B cell (primary cell): ENCODE measurements around the gene POLD1. TPM values are rescaled to one million over a fixed set of nuclear protein-coding genes. Genes with fewer than 3 reads are reported as not detected.
A peak's percentile ranks its signal among the peaks of the same experiment; 100 is the strongest.

Experiments used
- ATAC-seq: fragments of 200-7000 bp; cut with Tn5 transposase; one replicate; pipeline ENCODE4 v1.10.0; 2021; ENCODE audit warnings: low read depth, mild to moderate bottlenecking, moderate number of reproducible peaks, moderate library complexity
- CTCF ChIA-PET: fragments of 350-600 bp; sonication (Branson Sonifier 250); formaldehyde crosslinking; loops from one replicate; lab custom pipeline; 2021; ENCODE audit warnings: antibody characterized with exemption, inconsistent platforms; lab: Charles Lee
- POLR2A ChIA-PET: fragments of 350-600 bp; sonication (Branson Sonifier 250); formaldehyde crosslinking; loops from one replicate; lab custom pipeline; 2021; ENCODE audit warnings: antibody characterized with exemption; lab: Charles Lee
- DNase-seq: peaks from one replicate; pipeline ENCODE4 v3.0.0; 2013
- H2AFZ ChIP-seq: 2 replicates; pipeline ENCODE4 v1.6.1; 2012; ENCODE audit warnings: mild to moderate bottlenecking, low read depth, low read length; ENCODE audit not compliant: insufficient read depth, poor library complexity, severe bottlenecking
- H3K27ac ChIP-seq, 2 donors: 1 replicate in 1 of 2; 2 replicates in 1 of 2; pipeline ENCODE4 v1.5.1; 2012 to 2013; ENCODE audit warnings: low read length in 2 of 2, mild to moderate bottlenecking in 2 of 2, moderate library complexity in 1 of 2
- H3K27me3 ChIP-seq, 4 experiments: fragments of 200-600 bp in 1 of 4; sonication (generic) in 1 of 4; replicated peaks in 1 of 4; 1 replicate in 2 of 4; 2 replicates in 2 of 4; pipeline versions ENCODE4 v1.6.1 to v1.7.0; 2013 to 2016; ENCODE audit warnings: low read length in 3 of 4, mild to moderate bottlenecking in 2 of 4, mixed read lengths in 1 of 4, moderate library complexity in 1 of 4; ENCODE audit not compliant: insufficient read depth in 4 of 4, control insufficient read depth in 3 of 4; ENCODE audit errors: control extremely low read depth in 1 of 4
- H3K36me3 ChIP-seq, 2 experiments: replicated peaks in 1 of 2; 1 replicate in 1 of 2; 2 replicates in 1 of 2; pipeline versions ENCODE4 v1.6.1 to v1.7.1; 2013; ENCODE audit warnings: low read length in 1 of 2; ENCODE audit not compliant: insufficient read depth in 2 of 2, control insufficient read depth in 1 of 2; ENCODE audit errors: control extremely low read depth in 1 of 2, extremely low read depth in 1 of 2
- H3K4me1 ChIP-seq, 2 donors: fragments of 200-600 bp in 1 of 2; sonication (generic) in 1 of 2; 1 replicate in 1 of 2; 2 replicates in 1 of 2; pipeline versions ENCODE4 v1.5.1 to v1.6.1; 2013 to 2017; ENCODE audit warnings: low read length in 2 of 2; ENCODE audit not compliant: control insufficient read depth in 2 of 2, insufficient read depth in 2 of 2
- H3K4me2 ChIP-seq: replicated peaks from 2 replicates; pipeline ENCODE3; 2012; ENCODE audit warnings: mild to moderate bottlenecking, low read depth, low read length; ENCODE audit not compliant: poor library complexity, severe bottlenecking
- H3K4me3 ChIP-seq, 5 experiments: fragments of 200-600 bp in 1 of 5; sonication (generic) in 1 of 5; 1 replicate in 3 of 5; 2 replicates in 2 of 5; pipeline versions ENCODE4 v1.5.1 to v1.7.0; 2011 to 2016; ENCODE audit warnings: low read length in 4 of 5, mild to moderate bottlenecking in 4 of 5, low read depth in 2 of 5, control low read depth in 1 of 5, moderate library complexity in 1 of 5; ENCODE audit not compliant: insufficient read depth in 1 of 5; ENCODE audit errors: control extremely low read depth in 1 of 5, extremely low read depth in 1 of 5
- H3K79me2 ChIP-seq: fragments of 200-600 bp; sonication (generic); one replicate; pipeline ENCODE4 v1.6.0; 2016; ENCODE audit warnings: low read length; ENCODE audit not compliant: control insufficient read depth, insufficient read depth
- H3K9ac ChIP-seq: fragments of 200-600 bp; sonication (generic); 2 replicates; pipeline ENCODE4 v1.6.1; 2017; ENCODE audit warnings: mild to moderate bottlenecking, low read length, moderate library complexity
- H3K9me3 ChIP-seq, 3 donors: one replicate each; pipeline versions ENCODE4 v1.6.1 to v1.7.1; 2013; ENCODE audit warnings: low read length in 2 of 3; ENCODE audit not compliant: control insufficient read depth in 2 of 3, insufficient read depth in 1 of 3; ENCODE audit errors: control extremely low read depth in 1 of 3
- H4K20me1 ChIP-seq: 2 replicates; pipeline ENCODE4 v1.6.0; 2012; ENCODE audit warnings: mild to moderate bottlenecking, low read length; ENCODE audit not compliant: insufficient read depth, control insufficient read depth, poor library complexity, severe bottlenecking
- H3K27ac Mint-ChIP-seq: one replicate; pipeline ENCODE4 v1.8.0; 2021; ENCODE audit warnings: mixed read lengths
- H3K27me3 Mint-ChIP-seq: one replicate; pipeline ENCODE4 v1.8.0; 2021; ENCODE audit warnings: mixed read lengths
- H3K4me1 Mint-ChIP-seq: one replicate; pipeline ENCODE4 v1.8.0; 2021; ENCODE audit warnings: mixed read lengths
- H3K4me3 Mint-ChIP-seq: one replicate; pipeline ENCODE4 v1.8.0; 2021; ENCODE audit warnings: mixed read lengths
- H3K9me3 Mint-ChIP-seq: one replicate; pipeline ENCODE4 v1.8.0; 2022; ENCODE audit warnings: mixed read lengths; ENCODE audit not compliant: insufficient read depth
- EZH2 ChIP-seq: IDR thresholded peaks from 2 replicates; pipeline ENCODE4 v1.6.1; 2012; ENCODE audit warnings: borderline replicate concordance, low read depth, mild to moderate bottlenecking, moderate library complexity, low read length; ENCODE audit not compliant: insufficient read depth, poor library complexity, severe bottlenecking
- WGBS: methylation state at CpG from one replicate; pipeline ENCODE4 v1.1.5; 2013; ENCODE audit warnings: missing lambda C conversion rate; ENCODE audit not compliant: insufficient coverage; 5-methylcytosine and 5-hydroxymethylcytosine counted together
- intact Hi-C: fragments of 100-400 bp; cut with micrococcal nuclease; formaldehyde crosslinking; loops from one replicate; pipeline ENCODE4 v1.10.0; 2022
- polyA plus RNA-seq: library from polyadenylated mRNA; depleted of rRNA; stranded (reverse); fragments of >200 nt; gene quantifications from 2 replicates; pipeline ENCODE4 v1.2.3, GENCODE V29; 2012
- total RNA-seq, 2 donors: library from RNA; stranded (reverse); fragments of 120-200 nt in 1 of 2; gene quantifications; 1 replicate in 1 of 2; 2 replicates in 1 of 2; pipeline versions ENCODE4 v1.2.3 to v1.2.4, GENCODE V29; 2013 to 2022
- TF ChIP-seq, protein P1 (sequence below): fragments of 200-600 bp; IDR thresholded peaks from one replicate; pipeline ENCODE4 v1.8.0; 2022; ENCODE audit warnings: antibody characterized with exemption, mild to moderate bottlenecking

Gene POLD1
- total and polyA plus RNA-seq, 2 donors (not counting 1 experiment from before 2014, with no cell fraction given): 43.6 to 65.2 TPM

DNA sequence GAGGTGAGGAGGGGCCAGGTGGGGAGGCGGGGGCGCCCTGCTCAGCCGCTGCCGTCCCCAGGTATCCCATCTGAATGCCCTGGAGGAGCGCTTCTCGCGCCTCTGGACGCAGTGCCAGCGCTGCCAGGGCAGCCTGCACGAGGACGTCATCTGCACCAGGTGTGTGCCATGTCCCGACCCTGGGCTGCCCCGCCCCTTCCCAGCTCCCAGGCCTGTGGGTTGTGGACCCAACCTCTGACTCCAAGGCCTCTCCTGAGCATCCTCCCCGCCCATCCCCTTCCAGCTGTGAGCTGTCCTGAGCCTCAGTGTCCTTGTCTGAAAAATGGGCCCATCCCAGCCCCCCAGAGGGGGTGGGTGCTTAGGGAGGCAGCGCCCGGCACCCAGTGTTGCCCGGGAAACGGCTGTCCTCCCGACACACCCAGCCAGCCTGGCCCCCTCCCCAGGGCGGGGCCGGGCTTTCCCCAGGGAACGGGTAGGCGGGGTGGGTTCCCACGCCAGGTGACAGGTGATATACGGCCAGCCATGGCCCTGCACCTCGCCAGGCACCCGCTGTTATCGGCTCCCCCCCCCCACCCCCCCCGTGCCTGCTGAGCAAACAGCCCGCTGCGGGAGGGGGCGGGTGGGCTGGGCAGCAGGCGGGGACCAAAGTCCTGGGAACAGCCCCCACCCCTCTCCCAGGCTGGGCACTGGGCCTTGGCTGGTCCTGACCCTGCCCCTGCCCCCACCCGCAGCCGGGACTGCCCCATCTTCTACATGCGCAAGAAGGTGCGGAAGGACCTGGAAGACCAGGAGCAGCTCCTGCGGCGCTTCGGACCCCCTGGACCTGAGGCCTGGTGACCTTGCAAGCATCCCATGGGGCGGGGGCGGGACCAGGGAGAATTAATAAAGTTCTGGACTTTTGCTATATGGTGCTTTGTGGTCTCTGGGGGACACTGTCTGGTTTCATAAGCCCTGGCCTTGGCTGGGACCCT lies 33.2 kb downstream of the POLD1 start:
- peaks cover 55% of the 10 kb centered on the region for H3K79me2 ChIP-seq
- peak overlapping the region; percentile 97 for H3K9ac ChIP-seq
- H3K9me3 ChIP-seq: no peaks in the 10 kb centered on the region
- Mint-ChIP-seq H3K9me3 (no peaks in the 10 kb centered on the region), H3K4me3 (peak overlapping the region; percentile 94), H3K4me1 (peaks cover 58% of the 10 kb centered on the region), H3K27me3 (no peaks in the 10 kb centered on the region), H3K27ac (peak overlapping the region; percentile 98)
- H3K36me3 ChIP-seq: peaks cover 0 to 18% of the 10 kb centered on the region in 2 experiments
- 34% methylated on average over 28 of the region's 42 CpGs for WGBS
- H2AFZ ChIP-seq: no peak overlapping the region
- no peaks in the 10 kb centered on the region for H3K27me3 ChIP-seq
- ChIA-PET POLR2A (interaction anchor here (0.5 to 6.4 kb wide), 7 partner anchors 8 to 364 kb away, joined by 3 to 96 read pairs (median 3); partner anchors contain the start of gene MYBPC2), CTCF (interaction anchor here (1.0 to 7.3 kb wide), 5 partner anchors 20 to 60 kb away, joined by 3 to 36 read pairs (median 4); partner anchors contain the start of gene POLD1)
- no peak for TF ChIP-seq EZH2
- TF ChIP-seq, protein P1, sequence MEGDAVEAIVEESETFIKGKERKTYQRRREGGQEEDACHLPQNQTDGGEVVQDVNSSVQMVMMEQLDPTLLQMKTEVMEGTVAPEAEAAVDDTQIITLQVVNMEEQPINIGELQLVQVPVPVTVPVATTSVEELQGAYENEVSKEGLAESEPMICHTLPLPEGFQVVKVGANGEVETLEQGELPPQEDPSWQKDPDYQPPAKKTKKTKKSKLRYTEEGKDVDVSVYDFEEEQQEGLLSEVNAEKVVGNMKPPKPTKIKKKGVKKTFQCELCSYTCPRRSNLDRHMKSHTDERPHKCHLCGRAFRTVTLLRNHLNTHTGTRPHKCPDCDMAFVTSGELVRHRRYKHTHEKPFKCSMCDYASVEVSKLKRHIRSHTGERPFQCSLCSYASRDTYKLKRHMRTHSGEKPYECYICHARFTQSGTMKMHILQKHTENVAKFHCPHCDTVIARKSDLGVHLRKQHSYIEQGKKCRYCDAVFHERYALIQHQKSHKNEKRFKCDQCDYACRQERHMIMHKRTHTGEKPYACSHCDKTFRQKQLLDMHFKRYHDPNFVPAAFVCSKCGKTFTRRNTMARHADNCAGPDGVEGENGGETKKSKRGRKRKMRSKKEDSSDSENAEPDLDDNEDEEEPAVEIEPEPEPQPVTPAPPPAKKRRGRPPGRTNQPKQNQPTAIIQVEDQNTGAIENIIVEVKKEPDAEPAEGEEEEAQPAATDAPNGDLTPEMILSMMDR: no peak
- peak overlapping the region; percentile 97 to 98 for H3K27ac ChIP-seq
- DNase-seq (peak; percentile 73), ATAC-seq (no peak)
- H3K4me2 ChIP-seq: peak overlapping the region; percentile 97
- peak overlapping the region in 4 of 5 experiments; percentile 83 to 98 (median 88) for H3K4me3 ChIP-seq
- peaks cover 48 to 71% of the 10 kb centered on the region in 2 donors for H3K4me1 ChIP-seq
- intact Hi-C loops: loop anchor here (5.0 kb wide), 1 partner anchor 75 kb away; no protein-coding TSS in a partner anchor
- peaks cover 33% of the 10 kb centered on the region for H4K20me1 ChIP-seq
